NCI-H82 (cell line): ENCODE measurements around the gene CFAP298.
"Not testable (repeated sequence)": the region's sequence is repeated elsewhere in the genome, so short reads cannot be mapped to it uniquely, and the experiment has no call there.

ENCODE experiments used
- DNase-seq: peaks from one replicate; lab custom pipeline; 2025; lab: John Stamatoyannopoulos, UW

Gene CFAP298

GRCh38 chr21:32612075-32612998, at the start of gene CFAP298:
TSS of gene CFAP298 (minus strand) at chr21:32612377. CDS start at chr21:32612243, 134 bp downstream.
- peak; percentile 95 for DNase-seq

- DNase-seq, result not testable (repeated sequence)
These were observed 49.0 kb upstream of the CFAP298 start for GRCh38 chr21:32661026-32661782.

DNA sequence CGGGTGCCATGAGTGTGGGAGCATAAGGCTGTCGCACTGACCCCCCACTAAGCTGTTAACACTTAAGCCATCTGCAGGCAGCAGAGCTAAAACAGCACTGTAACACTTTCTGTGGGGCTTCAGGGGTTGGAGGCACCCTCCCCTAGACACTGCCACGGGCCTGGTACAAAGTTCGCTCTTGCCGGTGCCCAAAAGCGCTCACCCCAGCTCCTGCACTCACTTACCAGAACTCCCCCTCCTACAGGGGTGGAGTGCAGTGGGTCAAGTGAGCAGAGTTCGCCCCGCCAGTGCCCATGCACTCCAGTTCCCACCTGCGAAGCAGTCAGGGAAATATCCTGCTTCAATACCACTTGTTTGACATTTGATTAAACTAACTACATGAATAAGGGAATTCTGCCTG, 46.3 kb upstream of the CFAP298 start:
- DNase-seq, result no peak

DNA sequence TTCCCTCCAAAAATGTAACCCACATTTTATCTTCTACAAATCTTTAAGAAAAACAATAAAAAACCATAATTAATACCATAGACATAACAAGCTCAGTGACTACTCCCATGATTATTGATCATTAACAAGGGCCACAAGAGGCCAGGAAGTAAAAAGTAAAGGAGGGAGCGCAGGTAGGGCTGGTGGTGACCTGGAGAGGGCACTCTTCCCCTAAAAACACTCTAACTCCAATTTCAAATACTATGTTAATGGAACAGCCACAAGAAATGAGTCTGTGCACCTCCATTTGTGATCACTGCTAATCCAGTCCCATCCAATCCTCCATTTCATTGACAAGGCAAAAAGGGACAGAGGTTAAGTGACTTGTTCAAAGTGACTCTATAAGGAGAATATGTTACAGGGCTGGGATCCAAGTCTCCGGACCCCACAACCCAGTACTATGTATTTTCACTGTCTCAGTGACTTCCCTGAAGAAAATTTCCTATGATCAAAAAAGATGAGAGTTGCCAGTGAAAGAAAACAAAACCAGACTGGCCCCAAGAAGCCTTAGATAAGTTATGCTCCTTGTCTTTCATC, 41.2 kb upstream of the CFAP298 start:
- peak; percentile 69 for DNase-seq

DNA sequence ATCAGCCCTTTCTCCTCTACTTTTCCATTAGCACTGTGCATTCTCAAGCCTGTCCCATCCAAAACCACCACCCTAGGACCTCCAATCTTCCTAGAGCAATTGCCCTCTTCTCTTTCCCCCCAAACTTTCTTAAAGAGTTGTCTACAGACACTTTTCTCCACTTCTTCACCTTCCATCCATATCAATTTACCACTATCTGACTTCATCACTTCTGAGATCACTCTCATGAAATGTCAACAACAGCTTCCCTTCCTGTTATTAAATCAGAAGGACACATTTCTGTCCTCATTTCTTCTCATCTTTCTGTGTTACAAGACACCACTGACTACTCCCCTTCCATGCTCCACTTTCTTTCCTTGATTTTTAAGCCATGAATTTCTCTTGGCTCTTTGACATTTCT, 36.0 kb upstream of the CFAP298 start:
- no peak for DNase-seq

DNA sequence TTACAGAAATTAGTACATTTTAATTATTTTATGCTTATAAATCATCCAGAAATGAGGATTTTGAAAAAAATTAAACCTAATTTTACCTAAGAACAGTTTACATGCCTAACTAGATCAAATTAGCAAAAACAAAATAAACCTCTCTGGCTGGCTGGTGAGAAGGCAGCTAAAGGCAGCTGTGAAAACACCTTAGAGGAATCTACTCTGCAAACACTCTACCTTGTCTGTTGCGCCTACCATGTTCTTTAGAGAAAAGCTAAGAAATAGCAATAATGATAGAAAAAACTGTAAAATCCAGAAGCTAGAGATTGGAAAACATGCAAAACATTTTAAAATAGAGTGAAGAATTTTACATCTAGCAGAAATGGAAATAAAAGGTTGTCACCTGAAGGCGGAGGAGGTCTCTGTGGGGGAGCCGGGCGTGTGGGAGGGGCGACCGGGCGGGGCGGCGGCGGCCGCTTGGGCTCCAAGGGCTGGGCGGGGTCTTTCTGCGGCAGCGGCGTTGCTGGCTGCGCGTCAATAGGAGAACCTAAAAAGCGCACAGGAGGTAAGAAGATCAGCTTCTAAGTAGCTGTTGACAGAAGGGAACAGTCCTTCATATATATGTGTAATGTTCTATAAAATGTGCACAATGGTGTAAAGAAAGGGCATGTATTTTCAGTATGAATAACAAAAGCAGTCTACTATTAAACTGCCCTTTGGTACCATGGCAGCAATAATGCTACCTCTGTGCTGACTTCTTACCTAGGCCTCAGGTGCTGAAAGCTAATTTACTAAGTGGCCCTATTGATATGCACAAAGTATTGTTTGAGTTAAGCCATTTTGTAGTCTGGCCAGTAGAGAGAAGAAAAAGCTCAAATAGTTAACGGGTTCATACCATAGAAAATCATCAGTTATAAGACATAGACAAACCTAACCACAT, 33.3 kb upstream of the CFAP298 start:
- DNase-seq, result no peak

DNA sequence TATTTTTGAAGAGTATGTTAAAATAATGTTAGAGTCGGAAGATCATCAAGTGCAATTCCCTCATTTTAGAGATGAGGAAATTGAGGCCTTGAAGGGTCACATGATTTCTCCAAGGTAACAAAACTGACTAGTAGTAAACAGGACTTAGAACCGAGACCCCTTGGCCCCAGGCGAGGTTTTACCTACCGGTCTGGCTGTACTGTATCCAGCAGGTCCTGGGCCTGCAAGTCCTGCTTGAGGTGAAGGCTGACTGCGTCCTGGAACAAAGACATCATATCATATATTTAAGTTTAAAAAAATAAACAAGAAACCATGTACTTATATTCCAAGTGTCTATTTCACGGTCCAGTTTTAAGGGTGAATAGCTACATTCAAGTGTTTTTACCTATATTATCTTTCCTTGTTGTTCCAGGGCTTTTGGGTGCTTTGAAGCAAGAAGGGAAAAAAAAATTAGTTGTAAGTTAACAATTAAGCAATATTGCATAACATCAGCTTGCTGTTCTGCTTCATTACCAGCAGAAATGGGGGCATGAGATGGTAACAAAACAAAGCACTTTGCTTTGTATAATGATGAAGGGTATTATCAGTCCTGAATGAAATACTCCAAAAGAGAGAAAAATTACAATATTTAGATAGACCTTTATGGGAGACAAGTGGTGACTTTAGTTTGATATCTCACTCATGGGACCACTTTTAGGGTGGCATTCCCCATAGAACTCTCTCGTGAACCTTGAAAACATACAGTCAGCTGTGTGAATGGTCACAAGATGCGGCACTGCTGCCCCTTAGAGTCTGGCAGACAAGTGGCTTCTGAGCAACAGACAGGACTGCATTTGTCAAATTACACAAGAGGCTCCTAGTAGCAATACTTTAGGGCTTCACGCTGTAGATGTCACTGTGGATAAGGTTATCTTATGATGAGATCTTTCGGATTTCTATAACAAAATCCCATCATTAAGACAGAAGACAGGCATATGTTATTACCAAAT, 29.8 kb upstream of the CFAP298 start:
- no peak for DNase-seq

DNA sequence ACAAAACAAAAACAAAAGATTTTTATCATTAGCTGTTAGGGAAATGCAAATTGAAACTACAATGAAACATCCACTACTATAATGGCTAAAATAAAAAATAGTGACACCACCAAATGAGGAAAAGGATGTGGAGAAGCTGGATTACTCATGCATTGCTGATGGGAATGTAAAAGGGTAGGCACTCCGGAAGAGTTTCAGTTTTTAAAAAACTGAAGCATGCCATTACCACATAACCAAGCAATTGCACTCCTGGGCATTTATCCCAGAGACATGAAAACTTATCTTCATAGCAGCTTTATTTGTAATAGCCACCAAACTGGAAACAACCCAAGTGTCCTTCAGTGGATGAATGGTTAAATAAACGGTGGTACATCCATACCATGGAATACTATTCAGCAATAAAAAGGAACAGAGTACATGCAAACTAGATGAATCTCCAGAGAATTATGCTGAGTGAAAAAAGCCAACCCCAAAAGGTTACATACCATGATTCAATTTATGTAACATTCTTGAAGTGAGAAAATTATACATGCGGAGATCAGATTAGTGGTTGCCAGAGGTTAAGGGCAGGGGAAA, 14.5 kb upstream of the CFAP298 start:
- DNase-seq, result no peak

GRCh38 chr21:32618218-32618617, 6.0 kb upstream of the CFAP298 start:
- DNase-seq, result not testable (repeated sequence)

- no peak for DNase-seq
These were observed 1.4 kb upstream of the CFAP298 start for GRCh38 chr21:32613436-32614043.

GRCh38 chr21:32612999-32613337, 791 bp upstream of the CFAP298 start:
- no peak for DNase-seq

DNA sequence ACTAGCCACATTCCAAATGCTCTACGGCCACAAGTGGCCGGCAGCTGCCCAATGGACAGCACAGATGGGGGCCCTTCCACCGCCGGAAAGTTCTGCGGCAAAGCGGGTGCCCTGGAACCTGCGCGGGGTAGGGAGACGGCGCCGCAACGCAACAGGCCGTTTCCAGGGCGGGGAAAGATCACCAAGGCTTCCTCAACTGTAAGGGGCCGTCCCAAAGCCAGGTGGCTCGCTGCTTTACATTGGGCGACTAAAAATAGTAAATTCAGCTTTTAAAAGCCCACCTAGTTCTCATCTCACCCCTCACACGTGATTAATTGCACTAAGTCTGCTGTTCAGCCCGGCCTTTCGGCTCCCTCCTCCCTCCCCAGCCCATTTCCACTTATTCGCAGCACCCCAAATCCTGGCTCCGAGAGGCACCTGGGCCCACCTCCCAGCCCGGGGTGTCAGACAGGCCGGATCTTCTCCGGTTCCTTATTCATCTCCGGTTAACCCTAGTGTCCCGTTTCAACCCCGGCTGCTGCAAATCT, 643 bp downstream of the CFAP298 start:
- peak; percentile 55 for DNase-seq

DNA sequence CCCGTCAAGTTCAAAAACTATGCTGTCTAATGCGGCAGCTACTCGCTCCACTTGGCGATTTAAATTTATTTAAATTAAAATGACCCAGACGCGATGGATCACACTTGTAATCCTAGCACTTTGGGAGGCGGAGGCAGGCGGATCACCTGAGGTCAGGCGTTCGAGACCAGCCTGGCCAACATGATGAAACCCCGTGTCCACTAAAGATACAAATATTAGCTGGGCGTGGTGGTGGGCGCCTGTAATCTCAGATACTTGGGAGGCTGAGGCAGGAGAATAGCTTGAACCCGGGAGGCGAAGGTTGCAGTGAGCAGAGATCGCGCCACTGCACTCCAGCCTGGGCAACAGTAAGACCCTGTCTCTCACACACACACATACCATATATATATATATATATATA, 1.2 kb downstream of the CFAP298 start:
- not testable (repeated sequence) for DNase-seq

DNA sequence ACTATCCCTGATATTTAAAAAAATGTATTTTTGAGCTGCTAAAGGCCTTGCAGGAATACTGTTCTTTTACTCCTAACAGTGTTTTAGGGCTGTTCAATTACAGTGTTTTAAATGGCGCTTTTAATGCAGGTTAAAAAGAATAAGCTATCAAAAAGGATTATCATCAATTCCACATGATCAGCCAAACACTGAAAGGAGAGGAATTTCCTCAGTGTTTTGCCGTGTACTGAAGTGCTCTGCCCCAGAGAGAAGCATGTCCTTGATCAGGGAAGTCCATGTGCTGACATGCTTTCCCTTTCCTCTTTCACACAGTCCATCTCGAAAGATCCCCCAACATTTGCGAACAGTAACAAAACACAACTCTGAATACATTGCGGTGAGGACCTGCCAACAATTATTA, 3.3 kb downstream of the CFAP298 start:
- no peak for DNase-seq

DNA sequence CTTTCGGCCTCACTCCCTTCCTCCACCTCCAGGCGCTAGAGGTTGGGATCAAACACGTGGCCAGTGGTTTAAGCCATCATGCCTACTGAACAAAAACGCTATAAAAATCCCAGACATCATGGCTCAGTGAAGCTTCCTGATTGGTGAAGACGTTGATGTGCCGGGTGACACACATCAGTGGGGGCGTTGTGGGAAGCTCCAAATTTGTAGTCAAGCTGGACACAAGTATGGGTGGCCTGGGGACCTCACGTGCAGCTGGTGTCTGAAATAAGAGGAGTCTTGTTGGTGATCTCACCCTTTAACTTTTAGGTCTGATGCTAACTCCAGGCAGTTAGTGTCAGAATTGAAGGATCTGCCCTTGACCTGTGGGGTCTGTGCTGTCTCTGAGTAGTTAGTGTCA, 6.7 kb downstream of the CFAP298 start:
- DNase-seq, result no peak

DNA sequence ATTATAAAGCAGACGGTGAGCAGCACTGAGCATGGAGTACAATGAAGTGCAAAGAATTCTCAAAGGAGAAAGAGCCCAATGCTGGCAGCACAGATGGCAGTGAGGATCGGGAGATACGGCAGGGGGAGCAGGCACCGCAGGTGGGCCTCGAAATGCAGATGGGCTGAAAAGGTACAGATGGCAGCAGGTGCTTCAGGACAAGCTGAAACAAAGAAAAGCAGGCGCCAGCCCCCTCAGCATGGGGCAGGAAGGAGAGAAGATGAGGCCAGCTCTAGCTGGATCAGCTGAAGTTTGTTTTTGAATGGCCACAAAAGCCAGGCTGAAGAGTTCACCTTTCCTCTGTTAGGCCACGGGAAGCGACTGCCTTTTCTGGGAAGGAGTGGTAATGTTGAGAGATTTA, 7.7 kb downstream of the CFAP298 start:
- DNase-seq, result no peak

DNA sequence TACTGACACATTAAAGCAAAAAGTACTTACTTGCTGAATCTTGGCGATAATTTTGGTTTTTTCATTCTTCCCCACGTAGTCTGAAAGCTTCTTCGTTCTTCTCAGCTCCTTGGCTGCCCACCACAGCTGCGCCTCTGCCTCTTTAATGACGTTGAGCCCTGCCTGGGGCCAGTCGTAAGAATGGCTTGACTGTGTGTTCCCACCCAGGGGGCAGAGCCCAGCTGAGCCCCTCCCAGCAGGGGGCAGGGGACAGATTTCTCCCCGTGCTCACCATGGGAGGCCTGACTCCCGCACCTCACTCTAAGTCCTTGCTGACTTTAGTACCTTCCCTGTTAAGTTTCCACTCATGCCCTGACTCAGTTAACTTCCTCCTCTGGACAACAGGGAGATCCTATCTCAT, 9.0 kb downstream of the CFAP298 start:
- DNase-seq, result no peak

DNA sequence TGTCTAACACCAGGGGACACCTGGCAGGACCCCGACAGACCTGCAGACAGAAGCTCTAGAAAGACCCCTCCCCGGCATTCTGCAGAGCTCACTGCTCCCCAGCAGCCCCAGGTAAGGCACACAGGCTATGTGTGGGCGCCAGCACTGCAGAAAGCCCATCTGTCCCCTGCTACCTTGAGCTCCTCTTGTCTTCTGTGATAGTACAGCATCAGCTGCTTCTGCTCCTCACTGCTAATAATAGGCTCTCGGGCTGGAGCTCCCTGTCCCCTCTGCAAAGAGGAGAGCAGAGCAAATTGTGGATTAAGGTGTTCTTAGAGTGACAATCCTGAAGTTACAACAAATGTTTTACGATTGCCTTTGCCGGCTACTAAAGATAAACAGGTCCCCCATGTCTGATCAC, 10.1 kb downstream of the CFAP298 start:
- no peak for DNase-seq

DNA sequence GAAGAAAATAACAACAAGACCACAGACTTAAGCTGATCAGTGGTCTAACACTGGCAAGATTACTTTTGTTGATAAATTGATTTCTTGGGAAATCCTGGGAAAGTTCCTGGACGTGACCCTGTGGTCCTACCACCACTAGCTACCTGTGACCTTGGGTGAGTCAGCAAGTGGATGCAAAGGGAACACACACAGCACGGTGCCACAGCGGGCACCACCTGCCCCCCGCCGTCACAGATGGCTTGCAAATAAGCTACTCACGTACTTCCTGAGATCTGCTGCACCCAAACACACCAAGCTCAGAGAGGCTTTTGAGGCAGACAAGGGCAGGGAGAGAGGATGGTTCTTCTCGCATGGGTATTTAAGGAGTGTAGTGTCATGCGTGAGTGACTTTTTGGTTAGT, 12.7 kb downstream of the CFAP298 start:
- no peak for DNase-seq

DNA sequence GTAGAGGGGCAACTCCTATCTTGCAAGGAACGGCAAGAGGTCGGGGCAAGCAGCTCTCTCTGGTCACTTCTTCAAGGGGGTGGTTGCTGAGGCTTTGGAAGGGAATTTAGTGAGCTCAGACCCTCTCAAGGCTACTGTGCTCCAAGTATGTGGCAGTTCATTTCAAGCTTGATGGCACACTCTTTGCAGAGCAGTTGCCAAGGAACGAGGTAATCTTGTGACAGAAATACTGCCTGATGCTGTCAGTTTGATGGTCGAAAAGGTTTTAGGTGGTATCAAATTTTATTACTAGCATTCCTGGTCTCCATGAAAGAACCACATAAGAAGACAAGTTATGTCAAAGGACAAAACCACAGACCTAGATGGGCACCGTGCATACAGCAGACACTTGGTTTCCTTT, 13.1 kb downstream of the CFAP298 start:
- no peak for DNase-seq
